HG02884 (cell line): Measurements from ENCODE around the gene SMAGP.
"Not testable (repeated sequence)": the region's sequence is repeated elsewhere in the genome, so short reads cannot be mapped to it uniquely, and the experiment has no call there.

Experiments
- ATAC-seq: cut with Tn5 transposase; IDR thresholded peaks from one replicate; pipeline ENCODE4 v1.9.1; 2021; ENCODE audit warnings: mild to moderate bottlenecking, moderate library complexity; ENCODE audit not compliant: unreplicated experiment

SMAGP gene

GRCh38 chr12:51227112-51227511 lies 43.1 kb downstream of the SMAGP start:
- ATAC-seq: not testable (repeated sequence)

GRCh38 chr12:51225771-51226170 lies 44.4 kb downstream of the SMAGP start:
- ATAC-seq: no peak

DNA sequence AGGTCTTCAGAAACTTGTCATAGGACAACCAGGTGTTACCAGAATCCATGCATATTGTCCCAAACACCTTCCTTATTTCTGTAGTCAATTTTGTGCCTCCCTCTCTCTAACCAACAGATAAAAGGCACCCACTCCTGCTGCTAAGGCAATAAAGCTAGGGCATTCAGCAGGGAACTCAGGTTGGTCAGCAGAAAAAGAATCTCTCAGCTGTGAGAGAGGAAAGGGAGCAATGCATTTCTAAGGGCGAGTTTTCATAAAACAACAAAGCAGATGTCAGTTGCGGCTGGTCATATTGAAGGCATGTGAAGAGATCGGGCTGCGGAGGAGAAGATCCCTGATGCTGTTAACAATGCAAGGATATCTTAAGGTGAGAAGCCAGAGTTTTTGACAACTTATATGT lies 45.0 kb downstream of the SMAGP start:
- no peak for ATAC-seq

- no peak for ATAC-seq
These were observed 45.6 kb downstream of the SMAGP start for GRCh38 chr12:51224625-51225024.

DNA sequence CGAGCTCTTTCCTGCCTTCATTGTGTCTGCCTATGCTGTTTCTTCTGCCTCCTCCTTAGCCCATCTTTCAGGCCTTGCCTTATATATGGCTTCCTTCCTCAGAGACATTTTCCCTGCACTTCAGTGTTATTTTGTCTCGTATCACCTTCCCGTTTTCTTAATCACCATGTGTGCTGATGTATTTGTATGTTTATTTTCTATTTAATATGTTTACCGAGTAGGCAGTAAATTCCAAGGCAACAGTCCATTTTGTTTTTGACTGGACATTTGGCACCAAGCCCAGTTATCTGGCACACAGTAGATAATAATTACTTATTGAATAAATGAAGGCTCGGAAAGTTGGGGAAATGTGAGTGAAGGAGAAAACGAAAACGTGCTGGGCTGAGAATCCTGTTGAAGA lies 47.8 kb downstream of the SMAGP start:
- no peak for ATAC-seq

- not testable (repeated sequence) for ATAC-seq
These were observed 50.4 kb downstream of the SMAGP start for GRCh38 chr12:51219857-51220256.

DNA sequence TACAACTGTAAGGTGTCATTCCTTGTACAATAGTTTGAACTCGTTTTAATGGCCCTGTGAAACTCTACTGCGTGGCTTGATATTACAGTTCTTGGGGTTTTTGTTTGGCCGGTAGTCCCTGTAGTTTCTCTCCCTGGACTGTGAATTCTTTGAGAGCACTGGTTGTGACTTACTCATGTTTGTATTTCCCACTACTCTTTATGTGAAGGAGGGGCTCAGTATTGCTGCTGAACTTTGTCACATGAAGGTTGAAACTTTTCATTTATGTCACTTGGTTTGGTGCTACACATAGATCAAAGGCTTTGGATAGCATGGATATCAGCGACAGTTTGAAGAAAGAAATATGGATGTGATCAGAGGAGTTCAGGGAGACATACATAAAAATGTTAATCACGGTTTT lies 50.9 kb downstream of the SMAGP start:
- ATAC-seq: no peak

DNA sequence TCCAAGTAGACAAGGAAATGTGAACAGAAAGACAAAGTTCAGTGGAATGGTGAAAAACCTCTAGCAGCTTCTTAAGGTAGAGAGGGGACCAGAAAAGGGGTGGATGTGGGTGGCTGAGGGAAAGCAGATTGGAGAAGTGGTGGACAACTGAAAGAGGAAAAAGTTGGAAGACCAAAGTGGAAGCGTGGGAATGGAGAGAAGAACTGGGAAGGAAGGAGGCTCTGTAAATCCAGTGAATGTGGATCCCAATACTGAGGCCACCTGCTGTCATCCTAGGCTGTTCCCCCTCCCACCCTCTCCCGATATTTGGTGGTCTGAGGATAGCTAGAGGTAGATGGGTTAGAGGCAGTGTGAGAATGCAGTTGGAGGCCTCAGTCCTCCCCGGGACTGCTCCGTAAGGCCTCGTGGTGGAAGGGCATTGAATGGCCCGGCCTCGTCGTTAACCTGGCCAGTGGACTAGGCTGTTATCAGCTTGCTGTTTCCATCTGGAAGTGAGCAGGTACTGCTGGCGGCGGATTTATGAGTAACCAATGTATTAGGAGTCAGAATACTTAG lies 51.5 kb downstream of the SMAGP start:
- no peak for ATAC-seq

DNA sequence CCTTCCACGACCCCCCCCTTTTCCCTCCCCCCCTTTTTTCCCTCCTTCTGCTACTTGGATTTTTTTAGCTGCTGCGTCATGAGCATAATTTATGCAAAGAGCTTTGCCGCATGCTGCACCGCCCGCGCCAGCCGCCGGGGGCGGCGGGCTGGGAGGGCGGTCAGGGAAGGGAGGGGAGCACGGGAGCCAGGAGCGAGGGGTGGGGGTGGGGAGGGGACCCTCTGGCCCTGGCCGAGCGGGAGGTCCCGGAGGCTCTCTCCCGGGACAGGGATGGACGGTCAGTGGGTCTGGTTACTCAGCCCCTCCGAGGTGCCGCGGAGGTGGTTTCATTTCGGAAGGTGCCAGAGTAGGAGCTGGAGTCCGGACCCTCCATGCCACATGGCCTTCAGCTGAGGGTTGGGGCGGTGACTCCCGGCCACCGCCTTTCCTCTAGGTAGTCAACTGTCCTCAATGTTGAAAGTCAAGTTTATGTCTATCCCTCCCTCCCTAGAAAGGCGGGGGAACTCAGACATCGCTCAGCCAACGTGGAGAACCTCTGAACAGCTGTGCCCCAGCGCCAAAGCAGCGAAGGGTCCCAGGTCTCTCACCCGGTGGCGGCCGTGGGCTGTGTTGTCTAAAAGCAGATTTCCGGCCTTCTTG lies 52.1 kb downstream of the SMAGP start, which contains the start of gene POU6F1:
TSS of gene POU6F1 (minus strand) at position 95 of the 639 bp plus-strand sequence. CDS start 11,226 bp downstream, outside the sequence.
- peak; percentile 67 for ATAC-seq

- peak; percentile 15 for ATAC-seq
These were observed 52.9 kb downstream of the SMAGP start for GRCh38 chr12:51217133-51217967.

DNA sequence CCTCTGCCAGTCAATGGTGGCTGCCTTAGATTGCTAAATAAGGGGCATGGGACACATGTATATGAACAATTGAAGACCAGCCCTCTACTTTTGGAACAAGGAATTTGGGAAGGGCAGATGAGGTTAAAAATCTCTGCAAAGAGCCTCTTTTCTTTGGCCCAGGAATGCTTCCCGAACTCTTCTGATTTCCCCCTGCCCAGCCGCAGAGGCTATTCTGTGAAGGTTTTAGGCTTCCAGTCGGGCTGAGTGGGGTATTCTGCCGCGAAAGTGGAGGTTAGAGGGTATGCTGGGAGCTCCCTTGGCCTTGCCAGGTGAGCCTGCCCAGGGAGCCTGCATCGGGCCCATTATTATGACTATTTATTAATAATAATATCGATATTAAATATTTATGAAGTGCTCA lies 53.6 kb downstream of the SMAGP start:
- no peak for ATAC-seq

DNA sequence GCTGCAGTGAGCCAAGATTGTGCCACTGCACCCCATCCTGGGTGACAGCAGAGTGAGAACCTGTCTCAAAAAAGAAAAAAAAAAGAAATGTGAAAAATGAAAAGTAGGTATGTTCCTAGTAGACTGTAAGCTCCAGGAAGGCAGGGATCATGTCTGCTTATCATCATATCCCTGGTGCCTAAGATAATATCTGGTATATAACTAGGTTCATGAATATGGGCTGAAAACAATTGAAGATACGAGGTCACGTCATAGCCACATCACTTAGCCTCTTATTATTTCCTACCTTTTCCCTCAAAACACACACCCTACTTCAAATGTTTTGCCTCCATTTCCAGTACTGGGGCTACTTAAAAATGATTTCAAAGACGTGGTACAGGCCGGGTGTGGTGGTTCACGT lies 55.3 kb downstream of the SMAGP start:
- ATAC-seq: no peak

DNA sequence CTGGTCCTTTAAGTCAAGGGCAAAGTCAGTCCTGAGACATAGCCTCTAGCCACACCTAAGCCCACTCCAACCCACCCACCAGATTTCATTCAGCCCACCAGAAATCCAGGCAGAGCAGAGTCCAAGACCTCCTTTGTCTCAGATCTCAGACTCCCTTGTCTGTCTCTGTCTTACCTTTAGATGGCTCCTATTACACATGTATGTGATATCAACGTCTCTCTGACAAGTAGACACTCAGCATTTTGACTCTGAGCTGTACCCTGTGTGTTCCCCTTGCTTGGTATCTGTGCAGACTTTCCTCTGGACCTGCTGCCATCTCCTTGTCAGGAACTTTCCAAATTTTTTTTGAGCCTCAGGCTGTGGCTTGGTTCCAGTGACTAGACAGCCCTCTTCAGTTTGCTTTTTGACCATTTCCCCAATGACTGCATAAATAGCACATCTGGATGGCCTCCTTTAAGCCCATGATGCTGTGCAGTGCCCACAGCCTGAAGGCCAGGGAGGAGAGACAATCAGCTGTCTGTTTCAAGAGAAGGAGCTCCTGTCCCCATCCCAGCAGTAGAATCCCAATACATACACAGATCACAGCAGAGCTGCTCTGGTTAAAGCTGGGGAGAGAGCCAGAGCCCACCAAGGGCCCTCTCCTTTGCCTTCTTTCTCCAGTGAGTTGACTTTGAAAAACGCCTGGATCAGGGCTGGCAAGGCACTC lies 59.4 kb downstream of the SMAGP start:
- ATAC-seq: no peak

DNA sequence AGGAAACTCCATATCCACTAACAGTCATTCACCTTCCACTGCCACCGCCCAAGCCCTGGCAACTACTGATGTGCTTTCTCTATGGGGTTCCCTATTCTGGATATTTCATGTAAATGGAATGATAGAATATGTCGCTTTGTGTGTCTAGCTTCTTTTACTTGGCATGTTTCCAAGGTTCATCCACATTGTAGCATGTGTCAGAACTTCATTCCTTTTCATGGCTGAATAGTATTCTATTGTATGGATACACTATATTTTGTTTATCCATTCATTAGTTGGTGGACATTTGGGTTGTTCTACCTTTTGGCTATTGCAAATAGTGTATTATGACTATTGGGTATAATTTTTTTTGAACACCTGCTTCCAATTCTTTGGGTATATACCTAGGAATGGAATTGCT lies 61.0 kb downstream of the SMAGP start:
- ATAC-seq: no peak

DNA sequence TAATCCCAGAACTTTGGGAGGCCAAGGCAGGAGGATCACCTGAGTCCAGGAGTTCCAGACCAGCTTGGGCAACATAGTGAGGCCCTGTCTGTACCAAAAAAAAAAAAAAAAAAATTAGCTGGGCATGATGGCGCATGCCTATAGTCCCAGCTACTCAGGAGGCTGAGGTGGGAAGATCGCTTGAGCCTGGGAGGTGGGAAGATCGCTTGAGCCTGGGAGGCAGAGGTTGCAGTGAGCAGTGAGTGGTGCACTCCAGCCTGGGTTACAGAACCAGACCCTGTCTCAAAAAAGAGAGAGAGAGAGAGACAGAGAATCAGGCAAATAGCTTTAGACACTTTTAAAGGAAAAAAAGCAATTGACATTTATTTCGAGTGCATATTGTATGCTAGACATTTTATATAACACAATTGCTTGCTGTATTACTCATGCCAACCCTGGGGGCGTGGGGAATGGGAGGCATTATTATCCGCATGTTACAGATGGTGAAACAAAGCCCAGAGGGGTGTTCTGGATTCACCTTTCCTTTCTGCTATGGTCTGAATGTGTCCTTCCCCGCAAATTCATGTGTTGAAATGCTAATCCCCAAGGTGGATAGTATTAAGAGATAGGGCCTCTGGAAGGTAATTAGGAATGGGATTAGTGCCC lies 62.1 kb downstream of the SMAGP start:
- no peak for ATAC-seq

GRCh38 chr12:51205350-51205749 lies 64.9 kb downstream of the SMAGP start:
- no peak for ATAC-seq

DNA sequence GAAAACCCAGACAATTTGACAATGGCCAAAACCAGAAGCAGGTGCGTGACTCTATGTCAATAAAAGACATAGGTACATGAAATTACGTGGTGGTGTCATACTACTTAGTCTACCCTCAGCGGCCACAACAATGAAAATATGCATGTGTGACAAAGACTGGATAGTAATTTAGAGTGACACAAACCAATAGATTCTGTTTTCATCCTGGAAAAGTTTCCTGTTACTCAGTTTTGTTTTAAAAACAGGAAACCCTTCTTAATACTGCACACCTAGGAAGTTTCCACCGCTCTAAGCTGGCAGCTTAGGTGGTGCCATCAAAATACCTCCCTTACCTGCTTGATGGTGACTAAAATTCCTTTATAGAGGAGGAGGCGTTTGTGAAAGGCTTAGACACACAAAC lies 67.5 kb downstream of the SMAGP start:
- ATAC-seq: no peak

DNA sequence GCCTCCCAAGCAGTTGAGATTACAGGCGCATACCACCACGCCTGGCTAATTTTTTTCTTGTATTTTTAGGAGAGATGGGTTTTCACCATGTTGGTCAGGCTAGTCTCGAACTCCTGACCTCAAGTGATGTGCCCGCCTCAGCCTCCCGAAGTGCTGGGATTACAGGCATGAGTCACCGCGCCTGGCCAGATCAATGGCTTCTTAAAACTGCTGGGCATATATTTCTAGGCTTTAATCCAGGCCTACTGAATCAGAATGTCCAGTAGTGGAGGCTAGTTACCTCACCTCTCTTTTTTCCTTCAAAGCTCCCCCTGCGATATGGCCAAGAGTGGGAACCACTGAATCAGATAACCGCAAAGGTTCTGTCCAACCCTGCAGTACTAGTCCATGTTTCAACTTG lies 69.4 kb downstream of the SMAGP start:
- no peak for ATAC-seq

DNA sequence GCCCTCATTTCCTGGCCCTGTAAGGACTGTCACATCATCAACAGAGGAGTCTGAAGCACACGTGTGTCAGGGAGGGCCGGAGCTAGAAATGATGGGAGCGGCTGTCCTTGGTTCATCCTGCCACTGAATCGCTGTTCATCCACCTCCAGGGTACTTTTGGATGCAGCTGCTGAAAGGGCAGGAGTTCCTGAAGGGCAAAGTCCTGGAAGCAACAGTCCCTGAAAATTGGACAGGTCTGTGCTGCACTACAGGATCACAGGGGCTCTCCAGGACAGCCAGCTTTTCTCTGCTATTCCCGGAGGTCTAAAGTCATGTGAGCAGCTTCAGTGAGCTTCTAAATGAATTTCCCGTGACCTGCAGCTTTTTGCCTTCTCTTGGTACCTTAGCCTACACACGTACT lies 70.1 kb downstream of the SMAGP start:
- ATAC-seq: no peak

- ATAC-seq: no peak
These were observed 70.8 kb downstream of the SMAGP start for GRCh38 chr12:51199366-51199945.
